Measurements from ENCODE around the gene MFRP.

- TF ChIP-seq CTCF (conservative IDR thresholded peaks at IDR 0.05; ENCODE audit: low read length) (peak; percentile 81), EZH2phosphoT487 (IDR thresholded peaks at IDR 0.05; ENCODE audit: borderline replicate concordance) (no peak)
Observed at GRCh38 chr11:119381181-119381988, 34.9 kb upstream of the MFRP start, which contains the start of gene USP2.
